ENCODE data around the gene NSF.

GRCh38 chr17:46720408-46720807 is 129.9 kb downstream of the NSF start:
- TF ChIP-seq CTCF (IDR thresholded peaks at IDR 0.05), result no peak
- TF ChIP-seq POLR2A (IDR thresholded peaks at IDR 0.05), result no peak

Measured in testis (tissue), 2 donors.